BLaER1 (cell line): ENCODE data around the gene MASP1.

Experiments used
- H3K27ac ChIP-seq: shearing (Covaris generic); formaldehyde crosslinking; 2 replicates; pipeline ENCODE4 v1.8.1; 2022
- H3K27me3 ChIP-seq: shearing (Covaris generic); formaldehyde crosslinking; 2 replicates; pipeline ENCODE4 v1.8.1; 2022
- H3K36me3 ChIP-seq: shearing (Covaris generic); formaldehyde crosslinking; 2 replicates; pipeline ENCODE4 v1.8.1; 2022
- H3K4me1 ChIP-seq: shearing (Covaris generic); formaldehyde crosslinking; 2 replicates; pipeline ENCODE4 v1.8.1; 2022
- H3K4me2 ChIP-seq: shearing (Covaris generic); formaldehyde crosslinking; 2 replicates; pipeline ENCODE4 v1.8.1; 2022
- H3K4me3 ChIP-seq: shearing (Covaris generic); formaldehyde crosslinking; 2 replicates; pipeline ENCODE4 v1.8.1; 2022
- H3K9ac ChIP-seq: shearing (Covaris generic); formaldehyde crosslinking; 2 replicates; pipeline ENCODE4 v1.8.1; 2022
- H3K9me3 ChIP-seq: shearing (Covaris generic); formaldehyde crosslinking; 2 replicates; pipeline ENCODE4 v1.8.1; 2022
- H4K20me1 ChIP-seq: shearing (Covaris generic); formaldehyde crosslinking; 2 replicates; pipeline ENCODE4 v1.8.1; 2022
- Cebpa-rat ChIP-seq: shearing (Covaris generic); IDR thresholded peaks from 2 replicates; pipeline ENCODE4 v1.8.1; 2022

The MASP1 gene, protein sequence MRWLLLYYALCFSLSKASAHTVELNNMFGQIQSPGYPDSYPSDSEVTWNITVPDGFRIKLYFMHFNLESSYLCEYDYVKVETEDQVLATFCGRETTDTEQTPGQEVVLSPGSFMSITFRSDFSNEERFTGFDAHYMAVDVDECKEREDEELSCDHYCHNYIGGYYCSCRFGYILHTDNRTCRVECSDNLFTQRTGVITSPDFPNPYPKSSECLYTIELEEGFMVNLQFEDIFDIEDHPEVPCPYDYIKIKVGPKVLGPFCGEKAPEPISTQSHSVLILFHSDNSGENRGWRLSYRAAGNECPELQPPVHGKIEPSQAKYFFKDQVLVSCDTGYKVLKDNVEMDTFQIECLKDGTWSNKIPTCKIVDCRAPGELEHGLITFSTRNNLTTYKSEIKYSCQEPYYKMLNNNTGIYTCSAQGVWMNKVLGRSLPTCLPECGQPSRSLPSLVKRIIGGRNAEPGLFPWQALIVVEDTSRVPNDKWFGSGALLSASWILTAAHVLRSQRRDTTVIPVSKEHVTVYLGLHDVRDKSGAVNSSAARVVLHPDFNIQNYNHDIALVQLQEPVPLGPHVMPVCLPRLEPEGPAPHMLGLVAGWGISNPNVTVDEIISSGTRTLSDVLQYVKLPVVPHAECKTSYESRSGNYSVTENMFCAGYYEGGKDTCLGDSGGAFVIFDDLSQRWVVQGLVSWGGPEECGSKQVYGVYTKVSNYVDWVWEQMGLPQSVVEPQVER

DNA sequence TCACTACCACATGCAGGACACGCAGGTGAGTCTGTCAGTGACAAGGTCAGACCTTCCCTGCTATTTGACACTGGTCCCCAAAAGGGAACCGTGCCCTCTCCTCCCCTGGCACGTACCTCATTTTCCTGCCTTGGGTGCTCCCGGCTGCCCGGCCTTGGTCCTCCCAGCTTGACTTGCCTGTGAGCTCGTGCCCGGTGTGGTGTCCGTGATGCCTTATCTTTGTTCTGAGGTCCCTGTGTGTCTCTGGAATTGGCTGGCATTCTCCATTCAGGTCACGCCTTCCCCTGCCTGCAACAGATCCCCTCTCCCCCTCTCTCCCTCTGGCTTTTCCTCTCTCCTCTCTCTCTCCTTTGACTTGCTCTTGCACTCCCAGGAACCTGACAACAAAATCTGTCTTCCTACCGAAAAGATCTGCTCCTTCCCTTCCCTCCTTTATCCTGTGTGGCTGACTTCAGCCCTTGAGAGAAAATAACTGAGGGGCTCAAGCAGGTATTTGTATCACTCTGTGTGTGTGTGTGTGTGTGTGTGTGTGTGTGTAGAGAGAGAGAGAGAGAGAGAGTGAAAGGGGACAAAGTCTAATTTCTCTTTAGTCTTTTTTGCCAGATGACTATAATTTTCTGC, at the start of gene MASP1:
Gene MASP1, minus strand, starts transcription at position 226 of the 621 bp plus-strand sequence. Its CDS starts 105 bp downstream, at position 121.
- Histone ChIP-seq H3K36me3 (no peaks in the 10 kb centered on the region), H3K4me3 (no peak within 1 kb of the TSS), H3K4me2 (no peak within 1 kb of the TSS), H3K9me3 (no peaks in the 10 kb centered on the region), H3K4me1 (no peaks in the 10 kb centered on the region), H3K27me3 (no peaks in the 10 kb centered on the region), H3K27ac (no peak within 1 kb of the TSS), H3K9ac (no peak within 1 kb of the TSS), H4K20me1 (no peaks in the 10 kb centered on the region)
- TF ChIP-seq Cebpa-rat = no peak

DNA sequence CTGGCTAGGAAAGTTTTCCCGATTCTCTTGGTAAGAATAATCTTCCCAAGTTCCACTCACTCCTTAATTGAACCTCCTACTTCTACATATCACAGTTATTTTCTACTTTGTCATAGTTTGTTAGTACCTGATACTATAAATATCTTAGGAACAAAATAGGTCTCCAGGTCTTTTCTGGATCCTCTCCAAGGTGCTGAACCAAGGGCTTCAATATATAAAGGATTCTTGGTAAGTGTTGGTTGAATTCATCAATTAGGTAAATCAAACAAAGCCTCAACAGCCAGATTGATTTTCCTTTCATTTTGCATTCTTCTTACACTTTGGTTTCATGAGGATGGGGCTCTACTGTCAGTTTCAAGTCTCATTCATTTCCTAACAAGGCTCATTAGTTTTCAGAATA, 49.0 kb upstream of the MASP1 start:
- H4K20me1 ChIP-seq = no peaks in the 10 kb centered on the region
- no peaks in the 10 kb centered on the region for H3K9me3 ChIP-seq
- H3K27ac ChIP-seq = no peak overlapping the region
- H3K4me1 ChIP-seq = no peaks in the 10 kb centered on the region
- H3K4me3 ChIP-seq = no peak overlapping the region
- no peak overlapping the region for H3K4me2 ChIP-seq
- TF ChIP-seq Cebpa-rat = no peak
- H3K27me3 ChIP-seq = no peaks in the 10 kb centered on the region
- H3K36me3 ChIP-seq = no peaks in the 10 kb centered on the region
- H3K9ac ChIP-seq = no peak overlapping the region

DNA sequence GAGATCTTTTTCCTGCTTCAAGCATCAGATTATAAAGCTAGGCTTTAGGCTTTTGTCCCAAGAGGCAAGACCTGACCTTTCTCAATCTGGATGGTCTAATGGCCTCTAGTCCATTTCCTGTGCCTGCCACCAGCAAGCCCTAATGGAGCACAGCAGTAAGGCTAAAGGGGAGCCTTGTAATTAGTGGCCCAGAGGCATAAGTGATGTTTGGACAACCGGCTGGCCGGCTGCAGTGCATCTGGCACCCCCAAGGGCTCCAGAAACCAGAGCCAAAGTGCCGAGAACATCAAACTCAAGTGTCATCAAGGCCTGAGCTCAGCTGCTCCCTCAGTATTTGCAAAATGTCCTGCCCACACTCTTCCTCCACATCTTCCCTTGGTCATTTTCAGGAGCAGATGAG, 44.8 kb upstream of the MASP1 start:
- no peak for TF ChIP-seq Cebpa-rat

DNA sequence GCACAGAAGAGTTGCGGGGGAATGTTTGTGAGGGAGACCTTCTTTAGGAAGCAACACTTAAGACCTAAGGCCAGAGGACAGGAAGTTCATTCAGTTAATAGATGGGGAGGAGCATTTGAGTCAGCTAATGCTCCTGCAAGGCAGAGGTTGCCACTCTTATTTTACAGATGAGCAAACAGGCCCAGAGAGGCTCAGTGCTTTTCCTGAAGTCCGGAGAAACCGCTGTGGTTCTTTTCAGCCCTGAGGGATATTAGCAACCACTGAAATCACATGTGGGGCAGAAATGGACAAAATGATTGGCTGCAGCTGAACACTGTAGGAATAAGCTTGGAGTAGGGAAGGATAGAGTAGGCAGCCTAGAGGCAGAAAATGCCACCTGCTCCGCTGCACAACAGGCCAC, 43.4 kb upstream of the MASP1 start:
- Histone ChIP-seq H3K9ac (no peak overlapping the region), H3K27me3 (no peaks in the 10 kb centered on the region), H3K9me3 (no peaks in the 10 kb centered on the region), H3K36me3 (no peaks in the 10 kb centered on the region), H3K4me1 (no peaks in the 10 kb centered on the region), H3K27ac (no peak overlapping the region), H3K4me3 (no peak overlapping the region), H3K4me2 (no peak overlapping the region), H4K20me1 (no peaks in the 10 kb centered on the region)
- TF ChIP-seq Cebpa-rat = no peak

More for the DNA sequence above, 44.8 kb upstream of the MASP1 start:
- no peaks in the 10 kb centered on the region for H3K4me1 ChIP-seq
- no peak overlapping the region for H3K4me2 ChIP-seq
- H3K4me3 ChIP-seq = no peak overlapping the region
- H3K27me3 ChIP-seq = no peaks in the 10 kb centered on the region
- no peak overlapping the region for H3K27ac ChIP-seq
- H3K9ac ChIP-seq = no peak overlapping the region
- no peaks in the 10 kb centered on the region for H3K36me3 ChIP-seq
- no peaks in the 10 kb centered on the region for H4K20me1 ChIP-seq
- no peaks in the 10 kb centered on the region for H3K9me3 ChIP-seq

DNA sequence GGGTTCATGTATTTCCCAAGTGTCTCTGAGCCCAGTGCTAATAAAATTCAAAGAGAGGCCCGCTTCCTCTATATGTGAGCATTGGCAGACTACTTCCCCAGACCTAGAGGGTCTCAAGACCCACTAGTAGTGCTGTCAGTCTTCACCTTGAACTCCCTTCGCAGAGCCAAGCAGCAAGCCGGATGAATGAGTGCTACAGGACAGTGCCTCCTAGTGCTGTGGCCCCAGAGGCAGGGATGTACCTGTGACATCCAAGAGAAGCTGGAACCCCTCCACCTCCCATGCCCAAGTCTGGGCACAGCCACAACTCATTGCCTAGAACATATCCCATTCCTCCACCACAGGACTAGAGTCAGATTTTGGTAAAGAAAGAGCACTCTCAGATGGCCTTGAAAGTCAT, 37.2 kb upstream of the MASP1 start:
- TF ChIP-seq Cebpa-rat = no peak
- H3K27me3 ChIP-seq = no peaks in the 10 kb centered on the region
- H4K20me1 ChIP-seq = no peaks in the 10 kb centered on the region
- H3K27ac ChIP-seq = no peak overlapping the region
- no peak overlapping the region for H3K9ac ChIP-seq
- H3K4me3 ChIP-seq = no peak overlapping the region
- no peaks in the 10 kb centered on the region for H3K36me3 ChIP-seq
- no peak overlapping the region for H3K4me2 ChIP-seq
- no peaks in the 10 kb centered on the region for H3K9me3 ChIP-seq
- no peaks in the 10 kb centered on the region for H3K4me1 ChIP-seq

DNA sequence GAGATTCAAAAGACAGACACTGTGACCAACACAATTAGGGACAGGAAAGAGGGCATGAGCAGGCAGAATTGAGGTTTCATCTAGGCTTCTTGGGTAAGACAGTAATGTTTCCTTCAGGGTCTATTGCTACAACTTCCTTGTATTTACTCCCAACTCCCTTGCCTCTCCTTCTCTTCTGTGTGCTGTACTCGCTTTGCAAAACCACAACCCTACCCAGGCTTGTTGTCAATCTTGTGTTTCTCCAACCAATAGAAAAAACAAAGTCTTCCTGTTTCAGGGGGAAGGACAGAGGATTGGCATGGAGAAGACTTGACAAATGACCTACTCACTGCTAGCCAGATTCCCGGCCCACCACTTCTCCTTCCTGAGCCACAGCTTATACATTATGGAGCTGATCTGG, 36.3 kb upstream of the MASP1 start:
- H3K4me3 ChIP-seq = no peak overlapping the region
- H3K9me3 ChIP-seq = no peaks in the 10 kb centered on the region
- H3K9ac ChIP-seq = no peak overlapping the region
- no peaks in the 10 kb centered on the region for H3K36me3 ChIP-seq
- no peak overlapping the region for H3K4me2 ChIP-seq
- TF ChIP-seq Cebpa-rat = no peak
- no peak overlapping the region for H3K27ac ChIP-seq
- no peaks in the 10 kb centered on the region for H3K4me1 ChIP-seq
- H4K20me1 ChIP-seq = no peaks in the 10 kb centered on the region
- no peaks in the 10 kb centered on the region for H3K27me3 ChIP-seq

GRCh38 chr3:187325632-187326031, 34.1 kb upstream of the MASP1 start:
- H3K4me3 ChIP-seq = no peak overlapping the region
- no peaks in the 10 kb centered on the region for H3K36me3 ChIP-seq
- no peaks in the 10 kb centered on the region for H3K9me3 ChIP-seq
- H3K4me2 ChIP-seq = no peak overlapping the region
- no peak overlapping the region for H3K27ac ChIP-seq
- no peak for TF ChIP-seq Cebpa-rat
- peaks cover 8% of the 10 kb centered on the region; the same call in 1 of the 2 replicates for H3K4me1 ChIP-seq
- H3K27me3 ChIP-seq = no peaks in the 10 kb centered on the region
- no peaks in the 10 kb centered on the region for H4K20me1 ChIP-seq
- no peak overlapping the region for H3K9ac ChIP-seq

GRCh38 chr3:187323091-187323490, 31.6 kb upstream of the MASP1 start:
- no peaks in the 10 kb centered on the region for H3K36me3 ChIP-seq
- no peak overlapping the region for H3K27ac ChIP-seq
- no peaks in the 10 kb centered on the region for H4K20me1 ChIP-seq
- no peak for TF ChIP-seq Cebpa-rat
- H3K4me3 ChIP-seq = no peak overlapping the region
- no peaks in the 10 kb centered on the region for H3K27me3 ChIP-seq
- H3K4me2 ChIP-seq = no peak overlapping the region
- peaks cover 13% of the 10 kb centered on the region for H3K4me1 ChIP-seq
- no peak overlapping the region for H3K9ac ChIP-seq
- no peaks in the 10 kb centered on the region for H3K9me3 ChIP-seq

- H3K36me3 ChIP-seq = no peaks in the 10 kb centered on the region
- H3K27ac ChIP-seq = no peak overlapping the region
- peaks cover 13% of the 10 kb centered on the region for H3K4me1 ChIP-seq
- H3K27me3 ChIP-seq = no peaks in the 10 kb centered on the region
- no peak overlapping the region for H3K9ac ChIP-seq
- H4K20me1 ChIP-seq = no peaks in the 10 kb centered on the region
- peak overlapping the region; percentile 8; the same call in 1 of the 2 replicates for H3K4me2 ChIP-seq
- no peaks in the 10 kb centered on the region for H3K9me3 ChIP-seq
- no peak overlapping the region for H3K4me3 ChIP-seq
- no peak for TF ChIP-seq Cebpa-rat
Measured at GRCh38 chr3:187322291-187322690, 30.8 kb upstream of the MASP1 start.

DNA sequence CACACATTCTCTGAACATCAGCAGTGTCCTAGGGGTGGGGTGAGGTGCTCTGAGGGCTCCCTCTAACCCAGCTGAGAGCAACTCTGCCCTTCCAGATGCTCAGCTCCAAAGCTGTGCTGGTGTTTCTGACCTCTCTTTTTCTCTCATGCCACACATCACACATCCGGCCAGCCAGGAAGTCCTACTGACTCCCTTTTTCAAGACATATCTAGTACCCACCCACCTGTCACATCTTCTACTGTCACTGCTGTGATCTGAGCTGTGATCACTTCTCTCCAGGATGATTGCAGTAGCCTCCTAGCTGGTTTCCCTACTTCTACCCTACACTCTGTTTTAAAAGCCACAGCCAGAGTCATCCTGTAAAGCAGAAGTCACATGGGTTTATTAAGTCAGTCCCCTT, 30.2 kb upstream of the MASP1 start:
- H3K4me2 ChIP-seq = 0 out of 2 replicates have a peak overlapping the region, but pooled peaks have one; percentile 8
- H3K4me1 ChIP-seq = peaks cover 13% of the 10 kb centered on the region
- no peaks in the 10 kb centered on the region for H3K9me3 ChIP-seq
- H3K27ac ChIP-seq = no peak overlapping the region
- H4K20me1 ChIP-seq = no peaks in the 10 kb centered on the region
- H3K27me3 ChIP-seq = no peaks in the 10 kb centered on the region
- no peak overlapping the region for H3K4me3 ChIP-seq
- H3K36me3 ChIP-seq = no peaks in the 10 kb centered on the region
- H3K9ac ChIP-seq = no peak overlapping the region
- no peak for TF ChIP-seq Cebpa-rat
